SU-DHL-6 (cell line): ENCODE data around the gene PRPF39.

Source experiments
- CTCF ChIP-seq: fragments of 200-600 bp; sonication (generic); IDR thresholded peaks from one replicate; pipeline ENCODE4 v1.5.1; 2017; ENCODE audit warnings: antibody characterized with exemption, mild to moderate bottlenecking, low read length, moderate library complexity; ENCODE audit not compliant: insufficient read depth, poor library complexity, severe bottlenecking
- EZH2phosphoT487 ChIP-seq: fragments of 200-600 bp; sonication (generic), shearing (Covaris generic); conservative IDR thresholded peaks from 2 replicates; pipeline ENCODE4 v1.6.1; 2018; ENCODE audit warnings: mild to moderate bottlenecking, antibody characterized with exemption, low read length, moderate library complexity, mixed read lengths

GRCh38 chr14:45123271-45123670, 39.4 kb downstream of the PRPF39 start:
- no peak for TF ChIP-seq CTCF
- no peak for TF ChIP-seq EZH2phosphoT487
